Measurements from ENCODE around the gene UNCX. TPM values are rescaled to one million over a fixed set of nuclear protein-coding genes. Genes with fewer than 3 reads are reported as not detected.

Gene UNCX
- total and polyA plus RNA-seq, 2 of the 8 experiments (the other 6 are each of a cell fraction or from before 2014, with no cell fraction given), result not detected

- TF ChIP-seq, protein P1, sequence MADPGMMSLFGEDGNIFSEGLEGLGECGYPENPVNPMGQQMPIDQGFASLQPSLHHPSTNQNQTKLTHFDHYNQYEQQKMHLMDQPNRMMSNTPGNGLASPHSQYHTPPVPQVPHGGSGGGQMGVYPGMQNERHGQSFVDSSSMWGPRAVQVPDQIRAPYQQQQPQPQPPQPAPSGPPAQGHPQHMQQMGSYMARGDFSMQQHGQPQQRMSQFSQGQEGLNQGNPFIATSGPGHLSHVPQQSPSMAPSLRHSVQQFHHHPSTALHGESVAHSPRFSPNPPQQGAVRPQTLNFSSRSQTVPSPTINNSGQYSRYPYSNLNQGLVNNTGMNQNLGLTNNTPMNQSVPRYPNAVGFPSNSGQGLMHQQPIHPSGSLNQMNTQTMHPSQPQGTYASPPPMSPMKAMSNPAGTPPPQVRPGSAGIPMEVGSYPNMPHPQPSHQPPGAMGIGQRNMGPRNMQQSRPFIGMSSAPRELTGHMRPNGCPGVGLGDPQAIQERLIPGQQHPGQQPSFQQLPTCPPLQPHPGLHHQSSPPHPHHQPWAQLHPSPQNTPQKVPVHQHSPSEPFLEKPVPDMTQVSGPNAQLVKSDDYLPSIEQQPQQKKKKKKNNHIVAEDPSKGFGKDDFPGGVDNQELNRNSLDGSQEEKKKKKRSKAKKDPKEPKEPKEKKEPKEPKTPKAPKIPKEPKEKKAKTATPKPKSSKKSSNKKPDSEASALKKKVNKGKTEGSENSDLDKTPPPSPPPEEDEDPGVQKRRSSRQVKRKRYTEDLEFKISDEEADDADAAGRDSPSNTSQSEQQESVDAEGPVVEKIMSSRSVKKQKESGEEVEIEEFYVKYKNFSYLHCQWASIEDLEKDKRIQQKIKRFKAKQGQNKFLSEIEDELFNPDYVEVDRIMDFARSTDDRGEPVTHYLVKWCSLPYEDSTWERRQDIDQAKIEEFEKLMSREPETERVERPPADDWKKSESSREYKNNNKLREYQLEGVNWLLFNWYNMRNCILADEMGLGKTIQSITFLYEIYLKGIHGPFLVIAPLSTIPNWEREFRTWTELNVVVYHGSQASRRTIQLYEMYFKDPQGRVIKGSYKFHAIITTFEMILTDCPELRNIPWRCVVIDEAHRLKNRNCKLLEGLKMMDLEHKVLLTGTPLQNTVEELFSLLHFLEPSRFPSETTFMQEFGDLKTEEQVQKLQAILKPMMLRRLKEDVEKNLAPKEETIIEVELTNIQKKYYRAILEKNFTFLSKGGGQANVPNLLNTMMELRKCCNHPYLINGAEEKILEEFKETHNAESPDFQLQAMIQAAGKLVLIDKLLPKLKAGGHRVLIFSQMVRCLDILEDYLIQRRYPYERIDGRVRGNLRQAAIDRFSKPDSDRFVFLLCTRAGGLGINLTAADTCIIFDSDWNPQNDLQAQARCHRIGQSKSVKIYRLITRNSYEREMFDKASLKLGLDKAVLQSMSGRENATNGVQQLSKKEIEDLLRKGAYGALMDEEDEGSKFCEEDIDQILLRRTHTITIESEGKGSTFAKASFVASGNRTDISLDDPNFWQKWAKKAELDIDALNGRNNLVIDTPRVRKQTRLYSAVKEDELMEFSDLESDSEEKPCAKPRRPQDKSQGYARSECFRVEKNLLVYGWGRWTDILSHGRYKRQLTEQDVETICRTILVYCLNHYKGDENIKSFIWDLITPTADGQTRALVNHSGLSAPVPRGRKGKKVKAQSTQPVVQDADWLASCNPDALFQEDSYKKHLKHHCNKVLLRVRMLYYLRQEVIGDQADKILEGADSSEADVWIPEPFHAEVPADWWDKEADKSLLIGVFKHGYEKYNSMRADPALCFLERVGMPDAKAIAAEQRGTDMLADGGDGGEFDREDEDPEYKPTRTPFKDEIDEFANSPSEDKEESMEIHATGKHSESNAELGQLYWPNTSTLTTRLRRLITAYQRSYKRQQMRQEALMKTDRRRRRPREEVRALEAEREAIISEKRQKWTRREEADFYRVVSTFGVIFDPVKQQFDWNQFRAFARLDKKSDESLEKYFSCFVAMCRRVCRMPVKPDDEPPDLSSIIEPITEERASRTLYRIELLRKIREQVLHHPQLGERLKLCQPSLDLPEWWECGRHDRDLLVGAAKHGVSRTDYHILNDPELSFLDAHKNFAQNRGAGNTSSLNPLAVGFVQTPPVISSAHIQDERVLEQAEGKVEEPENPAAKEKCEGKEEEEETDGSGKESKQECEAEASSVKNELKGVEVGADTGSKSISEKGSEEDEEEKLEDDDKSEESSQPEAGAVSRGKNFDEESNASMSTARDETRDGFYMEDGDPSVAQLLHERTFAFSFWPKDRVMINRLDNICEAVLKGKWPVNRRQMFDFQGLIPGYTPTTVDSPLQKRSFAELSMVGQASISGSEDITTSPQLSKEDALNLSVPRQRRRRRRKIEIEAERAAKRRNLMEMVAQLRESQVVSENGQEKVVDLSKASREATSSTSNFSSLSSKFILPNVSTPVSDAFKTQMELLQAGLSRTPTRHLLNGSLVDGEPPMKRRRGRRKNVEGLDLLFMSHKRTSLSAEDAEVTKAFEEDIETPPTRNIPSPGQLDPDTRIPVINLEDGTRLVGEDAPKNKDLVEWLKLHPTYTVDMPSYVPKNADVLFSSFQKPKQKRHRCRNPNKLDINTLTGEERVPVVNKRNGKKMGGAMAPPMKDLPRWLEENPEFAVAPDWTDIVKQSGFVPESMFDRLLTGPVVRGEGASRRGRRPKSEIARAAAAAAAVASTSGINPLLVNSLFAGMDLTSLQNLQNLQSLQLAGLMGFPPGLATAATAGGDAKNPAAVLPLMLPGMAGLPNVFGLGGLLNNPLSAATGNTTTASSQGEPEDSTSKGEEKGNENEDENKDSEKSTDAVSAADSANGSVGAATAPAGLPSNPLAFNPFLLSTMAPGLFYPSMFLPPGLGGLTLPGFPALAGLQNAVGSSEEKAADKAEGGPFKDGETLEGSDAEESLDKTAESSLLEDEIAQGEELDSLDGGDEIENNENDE (IDR thresholded peaks at IDR 0.05; ENCODE audit: insufficient replicate concordance, low read length), result no peak
- TF ChIP-seq SP2 (IDR thresholded peaks at IDR 0.05; ENCODE audit: low read length) (no peak), EZH2 (IDR thresholded peaks at IDR 0.05; ENCODE audit: low read depth, low read length, severe bottlenecking) (no peak), SIX5 (IDR thresholded peaks at IDR 0.05; ENCODE audit: low read depth, low read length) (no peak)
Observed at GRCh38 chr7:1285556-1286301, 53.1 kb downstream of the UNCX start (continued).
